Omental fat pad (tissue), 4 donors: ENCODE measurements around the gene SIX2. TPM values are rescaled to one million over a fixed set of nuclear protein-coding genes. Genes with fewer than 3 reads are reported as not detected.

ENCODE experiments used
- ATAC-seq: fragments of 150-250 bp; one replicate; pipeline ENCODE4 v1.9.1; 2016; ENCODE audit warnings: mild to moderate bottlenecking, moderate library complexity; ENCODE audit not compliant: low FRiP score
- DNase-seq: peaks from one replicate; pipeline ENCODE4 v3.0.0-alpha.2; 2019; ENCODE audit warnings: low spot score
- CTCF ChIP-seq, 3 donors: fragments of 450-650 bp; IDR thresholded peaks; one replicate each; pipeline ENCODE4 v1.5.1; 2016 to 2017; ENCODE audit warnings: antibody characterized with exemption in 3 of 3, mild to moderate bottlenecking in 3 of 3, moderate library complexity in 2 of 3
- total RNA-seq, 4 donors: library from RNA; depleted of rRNA; stranded (reverse); fragments of >200 nt; gene quantifications; one replicate each; pipeline ENCODE4 v1.1.0, GENCODE V29; 2016

SIX2 gene
- total RNA-seq, 4 donors from 2014 or later: 3.6 to 26.3 (median 12.7) TPM

DNA sequence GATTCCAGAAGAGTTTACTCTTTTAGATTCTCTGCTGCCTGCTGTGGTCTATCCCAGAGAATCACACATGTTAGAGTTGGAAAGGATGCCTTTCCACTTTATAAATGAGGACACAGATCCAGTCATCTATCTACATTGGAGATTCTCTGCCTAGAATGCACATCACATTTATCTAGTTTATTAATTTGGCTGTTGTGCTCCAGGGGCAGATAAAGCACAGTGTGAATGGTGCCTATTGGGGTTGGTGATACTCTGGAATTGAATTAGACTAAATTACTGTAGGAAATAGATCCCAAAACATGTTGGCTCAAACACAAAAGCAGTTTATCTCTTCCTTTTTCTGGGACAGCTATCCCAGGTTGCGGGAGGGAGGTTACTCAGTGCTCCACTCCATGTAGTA lies 14.9 kb downstream of the SIX2 start:
- ATAC-seq (no peak), DNase-seq (no peak)
- TF ChIP-seq CTCF (IDR thresholded peaks at IDR 0.05): no peak

- DNase-seq: no peak
- no peak for TF ChIP-seq CTCF (IDR thresholded peaks at IDR 0.05)
- no peak for ATAC-seq
Measured at GRCh38 chr2:44989176-44989575, 20.1 kb downstream of the SIX2 start.

GRCh38 chr2:44983836-44984604 lies 25.2 kb downstream of the SIX2 start:
- ATAC-seq (no peak), DNase-seq (no peak)
- no peak for TF ChIP-seq CTCF (IDR thresholded peaks at IDR 0.05)

- DNase-seq (peak; percentile 68), ATAC-seq (peak; percentile 71)
- TF ChIP-seq CTCF (IDR thresholded peaks at IDR 0.05): peak in 2 of 3 donors; percentile 11 to 73
Measured at GRCh38 chr2:44981714-44982108, 27.5 kb downstream of the SIX2 start.

- no peak for DNase-seq
- TF ChIP-seq CTCF (IDR thresholded peaks at IDR 0.05): no peak
- no peak for ATAC-seq
Measured at GRCh38 chr2:44980751-44981713, 28.2 kb downstream of the SIX2 start.

DNA sequence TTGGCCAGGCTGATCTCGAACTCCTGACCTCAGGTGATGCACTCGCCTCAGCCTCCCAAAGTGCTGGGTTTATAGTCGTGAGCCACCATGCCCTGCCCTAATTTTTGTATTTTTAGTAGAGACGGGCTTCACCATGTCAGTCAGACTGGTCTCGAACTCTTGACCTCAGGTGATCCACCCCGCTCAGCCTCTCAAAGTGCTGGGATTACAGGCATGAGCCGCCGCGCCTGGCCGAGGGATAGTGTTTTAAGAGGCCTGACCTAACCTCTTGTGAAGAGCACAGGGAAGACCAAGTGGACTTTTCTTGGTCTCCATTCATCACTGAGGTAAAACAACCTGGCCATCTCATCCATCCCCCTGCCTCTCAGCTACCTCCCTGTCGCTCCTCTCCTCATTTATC lies 29.7 kb downstream of the SIX2 start:
- no peak for TF ChIP-seq CTCF (IDR thresholded peaks at IDR 0.05)
- ATAC-seq: no peak
- DNase-seq: no peak
